SJSA1 (cell line): Measurements from ENCODE around the gene CHST5. TPM values are rescaled to one million over a fixed set of nuclear protein-coding genes. Genes with fewer than 3 reads are reported as not detected.
"Not testable (repeated sequence)": the region's sequence is repeated elsewhere in the genome, so short reads cannot be mapped to it uniquely, and the experiment has no call there.

Experiments
- DNase-seq, 2 experiments: peaks; one replicate each; pipeline ENCODE4 v3.0.0-alpha.2; 2015 to 2020; ENCODE audit warnings: low spot score in 2 of 2, low read depth in 1 of 2
- H3K27ac ChIP-seq: fragments of 250-450 bp; sonication (Bioruptor Pico); 2 replicates; pipeline ENCODE4 v1.5.1; 2020; ENCODE audit warnings: mild to moderate bottlenecking, moderate library complexity
- H3K27me3 ChIP-seq: fragments of 250-450 bp; sonication (Bioruptor Pico); replicated peaks from 2 replicates; pipeline ENCODE4 v1.5.1; 2020; ENCODE audit warnings: mild to moderate bottlenecking, moderate library complexity
- H3K36me3 ChIP-seq: fragments of 250-450 bp; sonication (Bioruptor Pico); 2 replicates; pipeline ENCODE4 v1.5.1; 2020; ENCODE audit warnings: mild to moderate bottlenecking
- H3K4me1 ChIP-seq: fragments of 250-450 bp; sonication (Bioruptor Pico); replicated peaks from 2 replicates; pipeline ENCODE4 v1.6.1; 2021; ENCODE audit warnings: mild to moderate bottlenecking
- H3K4me3 ChIP-seq: fragments of 250-450 bp; sonication (Bioruptor Pico); 2 replicates; pipeline ENCODE4 v1.5.1; 2020; ENCODE audit warnings: mild to moderate bottlenecking
- H3K9me3 ChIP-seq: fragments of 250-450 bp; sonication (Bioruptor Pico); replicated peaks from 2 replicates; pipeline ENCODE4 v1.5.1; 2020; ENCODE audit warnings: mild to moderate bottlenecking
- total RNA-seq: library from RNA; depleted of rRNA; stranded (reverse); fragments of >200 nt; shearing (Covaris generic); gene quantifications from 2 replicates; pipeline ENCODE4 v1.2.3, GENCODE V29; 2014

CHST5 gene
- total RNA-seq, 1 experiment from 2014 or later = 0.08 TPM

GRCh38 chr16:75514296-75514695 lies 21.6 kb downstream of the CHST5 start:
- peaks cover 3% of the 10 kb centered on the region; the same call in 1 of the 2 replicates for H3K4me1 ChIP-seq
- H3K4me3 ChIP-seq = no peak overlapping the region
- no peak overlapping the region for H3K27ac ChIP-seq
- no peaks in the 10 kb centered on the region for H3K9me3 ChIP-seq
- no peak for DNase-seq
- H3K27me3 ChIP-seq = no peaks in the 10 kb centered on the region
- peaks cover 3% of the 10 kb centered on the region; the same call in 1 of the 2 replicates for H3K36me3 ChIP-seq

GRCh38 chr16:75506574-75506973 lies 29.3 kb downstream of the CHST5 start:
- H3K4me1 ChIP-seq = peaks cover 5% of the 10 kb centered on the region; the same call in 1 of the 2 replicates
- DNase-seq = no peak
- no peak overlapping the region for H3K4me3 ChIP-seq
- H3K9me3 ChIP-seq = no peaks in the 10 kb centered on the region
- H3K36me3 ChIP-seq = no peaks in the 10 kb centered on the region
- H3K27me3 ChIP-seq = no peaks in the 10 kb centered on the region
- no peak overlapping the region for H3K27ac ChIP-seq

- Histone ChIP-seq H3K27me3 (no peaks in the 10 kb centered on the region), H3K36me3 (no peaks in the 10 kb centered on the region), H3K9me3 (no peaks in the 10 kb centered on the region), H3K27ac (no peak overlapping the region), H3K4me1 (peaks cover 5% of the 10 kb centered on the region; the same call in 1 of the 2 replicates), H3K4me3 (no peak overlapping the region)
- no peak for DNase-seq
Observed at GRCh38 chr16:75506107-75506506, 29.8 kb downstream of the CHST5 start.

GRCh38 chr16:75503801-75504200 lies 32.1 kb downstream of the CHST5 start:
- Histone ChIP-seq H3K36me3 (no peaks in the 10 kb centered on the region), H3K9me3 (no peaks in the 10 kb centered on the region), H3K27ac (no peak overlapping the region), H3K4me3 (no peak overlapping the region), H3K4me1 (no peaks in the 10 kb centered on the region), H3K27me3 (no peaks in the 10 kb centered on the region)
- DNase-seq = no peak

- no peak for DNase-seq
- Histone ChIP-seq H3K36me3 (no peaks in the 10 kb centered on the region), H3K4me3 (no peak overlapping the region), H3K4me1 (no peaks in the 10 kb centered on the region), H3K27me3 (no peaks in the 10 kb centered on the region), H3K27ac (no peak overlapping the region), H3K9me3 (no peaks in the 10 kb centered on the region)
Observed at GRCh38 chr16:75502916-75503605, 32.8 kb downstream of the CHST5 start.

- H3K27me3 ChIP-seq, H3K9me3 ChIP-seq, H3K4me1 ChIP-seq, H3K36me3 ChIP-seq, H3K4me3 ChIP-seq, DNase-seq, H3K27ac ChIP-seq: not testable (repeated sequence)
Observed at GRCh38 chr16:75501820-75502219, 34.1 kb downstream of the CHST5 start.

- no peaks in the 10 kb centered on the region for H3K4me1 ChIP-seq
- no peaks in the 10 kb centered on the region for H3K9me3 ChIP-seq
- DNase-seq = no peak
Observed at GRCh38 chr16:75501359-75501758, 34.5 kb downstream of the CHST5 start.

GRCh38 chr16:75498605-75499322 lies 37.1 kb downstream of the CHST5 start:
- not testable (repeated sequence) for H3K36me3 ChIP-seq, H3K4me1 ChIP-seq, H3K9me3 ChIP-seq, H3K27ac ChIP-seq, H3K4me3 ChIP-seq, DNase-seq
- H3K27me3 ChIP-seq = peaks cover 22% of the 10 kb centered on the region

More at GRCh38 chr16:75501359-75501758, 34.5 kb downstream of the CHST5 start:
- H3K4me3 ChIP-seq = no peak overlapping the region
- H3K36me3 ChIP-seq = no peaks in the 10 kb centered on the region
- no peak overlapping the region for H3K27ac ChIP-seq
- peaks cover 8% of the 10 kb centered on the region for H3K27me3 ChIP-seq

- no peak for DNase-seq
- H3K27ac ChIP-seq = no peak overlapping the region
- H3K4me1 ChIP-seq = no peaks in the 10 kb centered on the region; the same call in 1 of the 2 replicates
- H3K27me3 ChIP-seq = peaks cover 22% of the 10 kb centered on the region
- no peaks in the 10 kb centered on the region for H3K36me3 ChIP-seq
- no peaks in the 10 kb centered on the region for H3K9me3 ChIP-seq
- no peak overlapping the region for H3K4me3 ChIP-seq
Observed at GRCh38 chr16:75497558-75497957, 38.4 kb downstream of the CHST5 start.

GRCh38 chr16:75495076-75495674 lies 40.7 kb downstream of the CHST5 start, which contains the start of gene CHST6:
Gene CHST6, minus strand, starts transcription at chr16:75495441. Its CDS starts 15,613 bp downstream, at chr16:75479828.
- no peaks in the 10 kb centered on the region for H3K9me3 ChIP-seq
- H3K4me1 ChIP-seq = no peaks in the 10 kb centered on the region; the same call in 1 of the 2 replicates
- no peaks in the 10 kb centered on the region for H3K36me3 ChIP-seq
- peak in 1 of 2 experiments; percentile 44 for DNase-seq
- no peak within 1 kb of the TSS for H3K4me3 ChIP-seq
- no peak within 1 kb of the TSS for H3K27ac ChIP-seq
- peaks cover 22% of the 10 kb centered on the region for H3K27me3 ChIP-seq

- Histone ChIP-seq H3K4me3 (no peak overlapping the region), H3K27me3 (peaks cover 22% of the 10 kb centered on the region), H3K27ac (no peak overlapping the region), H3K4me1 (no peaks in the 10 kb centered on the region; the same call in 1 of the 2 replicates), H3K36me3 (no peaks in the 10 kb centered on the region), H3K9me3 (no peaks in the 10 kb centered on the region)
- no peak for DNase-seq
Observed at GRCh38 chr16:75494661-75495075, 41.2 kb downstream of the CHST5 start.

- Histone ChIP-seq H3K9me3 (no peaks in the 10 kb centered on the region), H3K4me1 (no peaks in the 10 kb centered on the region; the same call in 1 of the 2 replicates), H3K27me3 (peaks cover 22% of the 10 kb centered on the region), H3K4me3 (no peak overlapping the region), H3K36me3 (no peaks in the 10 kb centered on the region), H3K27ac (no peak overlapping the region)
- no peak for DNase-seq
Observed at GRCh38 chr16:75494184-75494583, 41.7 kb downstream of the CHST5 start.

- Histone ChIP-seq H3K27me3 (peaks cover 15% of the 10 kb centered on the region), H3K27ac (no peak overlapping the region), H3K4me1 (no peaks in the 10 kb centered on the region; the same call in 1 of the 2 replicates), H3K36me3 (no peaks in the 10 kb centered on the region), H3K9me3 (no peaks in the 10 kb centered on the region), H3K4me3 (no peak overlapping the region)
- no peak for DNase-seq
Observed at GRCh38 chr16:75491876-75492275, 44.0 kb downstream of the CHST5 start.

GRCh38 chr16:75488322-75488721 lies 47.6 kb downstream of the CHST5 start:
- no peaks in the 10 kb centered on the region for H3K4me1 ChIP-seq

More at GRCh38 chr16:75488322-75488721, 47.6 kb downstream of the CHST5 start:
- H3K27me3 ChIP-seq = no peaks in the 10 kb centered on the region
- DNase-seq = no peak
- H3K27ac ChIP-seq = no peak overlapping the region
- no peaks in the 10 kb centered on the region for H3K9me3 ChIP-seq
- no peak overlapping the region for H3K4me3 ChIP-seq
- H3K36me3 ChIP-seq = no peaks in the 10 kb centered on the region
